HG03039 (cell line): Measurements from ENCODE around the gene ADH4.
"Not testable (repeated sequence)": the region's sequence is repeated elsewhere in the genome, so short reads cannot be mapped to it uniquely, and the experiment has no call there.

Experiments
- ATAC-seq: cut with Tn5 transposase; IDR thresholded peaks from one replicate; pipeline ENCODE4 v1.9.1; 2021; ENCODE audit warnings: mild to moderate bottlenecking, moderate library complexity; ENCODE audit not compliant: unreplicated experiment

The ADH4 gene

GRCh38 chr4:99144070-99144469 is at the start of gene ADH4:
Gene ADH4, minus strand, starts transcription at chr4:99144297. Its CDS starts 75 bp downstream, at chr4:99144222.
- no peak for ATAC-seq

- no peak for ATAC-seq
These were observed 46.2 kb upstream of the ADH4 start for GRCh38 chr4:99190336-99190735.

GRCh38 chr4:99189900-99190299 is 45.8 kb upstream of the ADH4 start:
- not testable (repeated sequence) for ATAC-seq

GRCh38 chr4:99186029-99186428 is 41.9 kb upstream of the ADH4 start:
- no peak for ATAC-seq

GRCh38 chr4:99185581-99185980 is 41.5 kb upstream of the ADH4 start:
- no peak for ATAC-seq

- ATAC-seq = no peak
These were observed 36.4 kb upstream of the ADH4 start for GRCh38 chr4:99180382-99181070.

- no peak for ATAC-seq
These were observed 35.5 kb upstream of the ADH4 start for GRCh38 chr4:99179626-99180025.

GRCh38 chr4:99179178-99179577 is 35.1 kb upstream of the ADH4 start:
- no peak for ATAC-seq

GRCh38 chr4:99166544-99166943 is 22.4 kb upstream of the ADH4 start:
- no peak for ATAC-seq

GRCh38 chr4:99165978-99166377 is 21.9 kb upstream of the ADH4 start:
- ATAC-seq = no peak

GRCh38 chr4:99161373-99162099 is 17.4 kb upstream of the ADH4 start:
- no peak for ATAC-seq

GRCh38 chr4:99159699-99160098 is 15.6 kb upstream of the ADH4 start:
- no peak for ATAC-seq

GRCh38 chr4:99157478-99157935 is 13.4 kb upstream of the ADH4 start:
- no peak for ATAC-seq

- no peak for ATAC-seq
These were observed 12.9 kb upstream of the ADH4 start for GRCh38 chr4:99156992-99157391.

- ATAC-seq = no peak
These were observed 10.7 kb upstream of the ADH4 start for GRCh38 chr4:99154658-99155342.

GRCh38 chr4:99151995-99152394 is 7.9 kb upstream of the ADH4 start:
- ATAC-seq = no peak

- ATAC-seq = no peak
These were observed 7.4 kb upstream of the ADH4 start for GRCh38 chr4:99151452-99151851.

GRCh38 chr4:99149426-99150019 is 5.4 kb upstream of the ADH4 start:
- ATAC-seq = no peak

GRCh38 chr4:99148550-99148949 is 4.5 kb upstream of the ADH4 start:
- ATAC-seq = no peak

GRCh38 chr4:99144587-99144986 is 490 bp upstream of the ADH4 start:
- no peak for ATAC-seq

- no peak for ATAC-seq
These were observed 7.8 kb downstream of the ADH4 start for GRCh38 chr4:99136329-99136728.
